ENCODE data around the gene CDHR3.
A peak's percentile ranks its signal among the peaks of the same experiment; 100 is the strongest.

The CDHR3 gene

DNA sequence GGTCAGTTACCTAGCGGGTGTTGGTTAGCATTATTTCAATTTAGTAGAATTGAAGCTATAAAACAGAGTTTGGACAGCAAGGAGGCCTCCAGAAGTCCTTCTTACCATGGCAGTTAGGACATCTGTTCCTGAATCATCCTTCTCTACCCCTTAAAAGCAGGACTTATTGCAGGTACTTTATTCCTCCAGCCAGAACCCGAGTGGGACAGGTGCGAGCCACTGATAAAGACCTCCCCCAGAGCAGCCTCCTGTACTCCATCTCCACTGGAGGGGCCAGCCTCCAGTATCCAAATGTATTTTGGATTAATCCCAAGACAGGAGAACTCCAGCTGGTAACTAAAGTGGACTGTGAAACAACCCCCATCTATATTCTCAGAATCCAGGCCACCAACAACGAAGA lies 54.6 kb downstream of the CDHR3 start:
- H3K4me3 ChIP-seq (ENCODE audit: low read length) = no peak overlapping the region
- no peak for DNase-seq (ENCODE audit: low read depth, low spot score)

DNA sequence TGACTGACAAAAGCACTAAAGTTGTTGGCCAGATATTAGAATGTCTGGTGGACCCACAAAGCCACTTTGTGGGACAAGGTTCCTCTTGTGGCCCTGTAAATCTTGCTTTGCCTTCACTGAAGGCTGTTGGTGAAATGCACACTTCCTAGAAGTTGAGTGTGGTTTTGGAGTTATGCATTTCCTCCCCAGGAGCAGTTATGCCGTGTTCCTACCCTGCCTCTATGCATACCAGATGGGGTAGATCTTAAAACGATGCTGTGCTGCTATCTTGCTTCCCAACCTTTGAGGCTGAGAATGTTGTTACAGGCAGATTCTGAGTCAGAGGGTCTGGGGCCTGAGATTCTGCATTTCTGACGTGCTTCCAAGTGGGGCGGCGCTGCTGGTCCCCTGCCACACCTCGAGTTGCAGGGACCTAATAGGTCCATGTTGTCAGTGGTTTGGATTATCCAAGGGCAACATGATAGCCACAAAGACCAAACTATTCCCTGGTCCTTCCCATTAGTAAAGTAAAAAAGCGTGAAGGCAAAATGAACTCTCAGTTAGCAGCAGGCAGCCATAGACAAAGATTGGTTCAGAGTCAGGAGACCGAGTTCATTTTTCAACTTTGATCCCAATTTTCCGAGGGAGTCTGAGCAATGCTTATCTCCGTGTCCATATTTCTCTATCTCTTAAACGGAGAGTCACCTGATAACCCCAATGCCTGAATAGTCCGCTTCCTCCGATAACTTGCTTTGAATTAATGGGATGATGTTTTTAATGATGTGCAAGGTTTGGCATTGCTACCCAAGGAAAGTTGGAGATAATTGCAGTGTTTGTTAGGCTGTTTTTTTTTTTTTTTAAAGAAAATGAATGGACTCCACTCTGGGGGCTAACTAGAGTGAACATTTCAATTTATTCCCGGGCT lies 55.8 kb downstream of the CDHR3 start:
- H3K4me3 ChIP-seq (ENCODE audit: low read length) = no peak overlapping the region
- DNase-seq (ENCODE audit: low read depth, low spot score) = no peak

DNA sequence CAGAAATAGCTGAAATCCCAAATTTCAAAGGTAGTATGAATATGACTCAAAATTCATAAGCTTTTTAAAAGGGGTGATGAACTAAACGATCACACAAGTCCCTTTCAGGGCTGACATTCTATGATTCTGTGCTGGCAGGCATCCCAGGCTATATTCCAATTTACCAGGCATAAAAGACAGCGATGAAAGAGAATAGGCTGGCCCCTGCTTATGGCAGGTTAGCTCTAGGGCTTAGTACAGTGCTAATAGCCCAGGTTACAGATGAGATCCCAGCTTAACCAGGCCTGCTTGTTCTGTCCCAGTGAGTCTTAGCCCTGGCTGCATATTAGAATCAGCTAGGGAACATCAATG lies 56.4 kb downstream of the CDHR3 start:
- DNase-seq (ENCODE audit: low read depth, low spot score) = no peak
- no peak overlapping the region for H3K4me3 ChIP-seq (ENCODE audit: low read length)

DNA sequence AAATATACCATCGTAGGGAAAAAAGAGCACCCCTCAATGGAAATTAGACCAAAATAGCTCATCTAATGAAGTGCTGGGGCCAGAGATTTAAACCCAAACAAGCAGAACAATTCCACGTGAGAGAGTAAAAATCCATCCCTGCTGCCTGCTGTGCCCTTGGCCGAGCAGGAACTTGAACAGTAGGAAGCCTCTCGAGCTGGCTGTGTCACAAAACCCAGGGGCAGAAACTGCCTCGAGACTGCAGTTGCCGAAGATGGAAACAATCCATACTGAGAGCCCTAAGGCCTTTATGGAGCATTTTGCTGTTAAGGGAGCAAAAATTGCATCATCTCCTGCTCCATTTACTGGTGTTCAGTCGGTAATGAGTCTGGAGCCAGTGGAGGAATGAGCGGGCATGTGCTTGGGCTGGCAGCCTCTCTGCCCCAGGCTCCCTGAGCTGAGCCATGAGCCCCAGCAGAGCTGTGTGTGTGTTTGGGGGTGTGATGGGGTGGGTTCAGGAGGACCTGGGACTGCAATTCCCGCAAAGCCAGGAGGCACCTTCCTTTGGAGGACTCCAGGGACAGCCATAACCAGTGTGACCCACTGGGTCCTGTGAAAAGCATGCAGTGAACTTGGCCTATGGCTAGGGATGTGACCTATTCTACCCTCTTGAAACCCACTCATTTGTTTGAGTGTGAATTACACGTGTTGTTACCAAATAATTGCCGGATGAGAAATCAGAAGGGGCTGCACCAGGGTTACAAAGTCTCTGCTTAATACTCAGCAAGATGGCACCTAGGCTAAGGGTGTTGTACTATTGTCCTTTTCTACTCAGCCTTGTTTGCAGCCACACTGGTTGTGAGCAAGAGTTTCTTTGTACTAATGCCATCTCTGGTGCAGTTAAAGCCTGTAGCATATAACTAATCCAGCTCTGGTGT lies 58.3 kb downstream of the CDHR3 start:
- DNase-seq (ENCODE audit: low read depth, low spot score) = no peak
- no peak overlapping the region for H3K4me3 ChIP-seq (ENCODE audit: low read length)

DNA sequence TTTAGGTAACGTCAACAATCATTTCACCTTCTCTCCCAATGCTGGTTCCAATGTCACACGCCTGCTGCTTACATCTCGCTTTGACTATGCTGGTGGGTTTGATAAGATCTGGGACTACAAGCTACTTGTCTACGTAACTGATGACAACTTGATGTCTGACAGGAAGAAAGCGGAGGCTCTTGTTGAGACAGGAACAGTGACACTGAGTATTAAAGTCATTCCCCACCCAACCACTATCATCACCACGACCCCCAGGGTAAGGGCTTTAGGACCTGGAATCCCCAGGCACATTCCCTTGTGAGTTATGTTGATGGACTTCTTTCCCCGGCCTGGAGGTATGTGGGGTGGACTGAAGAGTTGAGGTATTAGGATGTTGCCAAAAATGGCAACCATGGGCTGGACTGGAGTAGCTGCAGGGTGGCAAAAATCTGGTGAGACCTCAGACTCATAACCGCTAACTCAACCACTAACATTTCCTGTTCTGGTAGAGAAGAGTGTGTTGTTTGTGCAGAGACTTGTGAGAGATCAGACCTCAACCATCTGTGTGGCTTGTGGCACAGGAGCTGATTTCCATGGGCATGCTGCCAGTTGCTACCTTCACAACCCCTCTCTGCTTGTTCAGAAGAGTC lies 59.2 kb downstream of the CDHR3 start:
- no peak overlapping the region for H3K4me3 ChIP-seq (ENCODE audit: low read length)
- peak; percentile 93 for DNase-seq (ENCODE audit: low read depth, low spot score)

DNA sequence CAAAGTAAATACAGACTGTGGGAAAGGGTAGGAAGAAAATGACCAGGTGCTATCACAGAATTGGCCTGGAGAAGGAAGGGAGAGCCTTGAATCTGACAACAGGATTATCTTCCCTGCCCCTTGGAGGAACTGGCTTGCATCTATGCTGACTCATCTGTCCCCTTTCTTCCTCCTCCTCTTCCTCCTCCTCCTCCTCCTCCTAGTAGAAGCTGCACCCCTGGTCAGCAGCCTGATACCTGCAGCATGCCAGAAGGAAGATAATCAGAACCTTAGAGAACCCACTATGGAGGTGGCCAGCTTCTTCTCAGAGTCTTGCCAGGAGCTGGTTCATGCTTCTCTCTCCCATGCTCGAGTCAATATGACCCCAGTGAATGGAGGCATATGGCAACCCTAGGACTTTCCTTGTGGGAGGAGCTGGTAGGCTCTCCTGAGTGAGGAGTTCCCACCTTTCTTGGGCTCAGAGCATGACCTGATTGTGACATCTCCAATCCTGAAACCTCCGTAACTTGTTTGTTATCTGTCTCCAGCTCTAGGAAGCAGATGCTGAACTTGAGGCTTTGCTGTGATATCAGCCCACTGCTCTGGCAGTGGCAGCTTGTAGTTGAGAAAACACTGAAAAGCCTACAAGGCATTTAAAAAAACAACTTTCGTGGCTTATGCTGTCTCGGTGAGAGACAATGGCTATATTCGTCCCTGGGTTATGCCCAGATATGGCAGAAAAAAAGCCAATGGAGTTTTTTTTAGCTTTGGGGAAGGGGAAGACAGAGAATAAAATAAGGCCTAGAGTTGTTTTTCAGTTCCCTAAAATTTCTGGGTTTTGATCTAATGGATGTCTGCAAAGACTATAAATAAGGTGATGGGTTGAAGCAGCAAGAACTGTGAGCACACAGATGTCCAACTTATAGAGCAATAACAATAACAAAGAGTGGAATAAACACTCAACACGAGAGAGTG lies 60.6 kb downstream of the CDHR3 start:
- no peak overlapping the region for H3K4me3 ChIP-seq (ENCODE audit: low read length)
- DNase-seq (ENCODE audit: low read depth, low spot score) = no peak

DNA sequence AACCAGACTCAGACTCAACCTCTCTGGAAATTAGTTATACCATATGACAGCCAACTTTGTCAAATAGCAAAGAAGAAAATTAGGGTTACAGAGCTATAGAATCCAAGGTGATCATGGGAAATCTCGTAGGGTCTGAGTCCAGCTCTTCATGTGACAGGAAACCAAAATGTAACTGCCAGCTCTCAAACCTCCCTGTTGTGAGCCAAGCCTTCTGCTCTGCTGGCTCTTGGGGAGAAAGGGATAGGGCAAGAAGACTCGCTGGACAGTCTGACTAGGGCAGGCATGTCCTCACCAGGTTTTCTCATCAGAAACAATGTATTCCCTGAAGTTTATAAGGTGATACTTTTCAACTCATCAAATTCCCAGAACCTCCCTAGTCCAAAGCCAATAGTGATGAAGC lies 63.0 kb downstream of the CDHR3 start:
- DNase-seq (ENCODE audit: low read depth, low spot score) = no peak
- H3K4me3 ChIP-seq (ENCODE audit: low read length) = no peak overlapping the region

DNA sequence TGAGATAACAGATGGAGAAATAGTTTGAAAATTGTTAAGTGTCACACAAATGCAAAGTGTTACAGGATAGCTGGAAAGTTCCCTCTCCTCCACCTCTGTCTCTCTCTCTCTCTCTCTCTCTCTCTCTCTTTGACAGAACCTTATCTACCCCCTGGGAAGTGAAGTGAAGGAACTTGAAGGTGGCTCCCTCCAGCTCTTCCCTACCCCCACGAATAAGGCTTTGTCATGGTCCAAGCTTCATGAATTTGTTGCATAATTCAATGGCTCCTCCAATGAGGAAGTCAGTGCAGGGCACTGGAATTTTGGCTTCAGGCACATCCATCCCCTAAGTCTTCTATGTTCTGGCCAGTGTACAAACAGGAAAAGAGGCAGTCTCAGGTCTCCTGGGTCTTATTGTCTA lies 66.4 kb downstream of the CDHR3 start:
- no peak overlapping the region for H3K4me3 ChIP-seq (ENCODE audit: low read length)
- DNase-seq (ENCODE audit: low read depth, low spot score) = no peak

DNA sequence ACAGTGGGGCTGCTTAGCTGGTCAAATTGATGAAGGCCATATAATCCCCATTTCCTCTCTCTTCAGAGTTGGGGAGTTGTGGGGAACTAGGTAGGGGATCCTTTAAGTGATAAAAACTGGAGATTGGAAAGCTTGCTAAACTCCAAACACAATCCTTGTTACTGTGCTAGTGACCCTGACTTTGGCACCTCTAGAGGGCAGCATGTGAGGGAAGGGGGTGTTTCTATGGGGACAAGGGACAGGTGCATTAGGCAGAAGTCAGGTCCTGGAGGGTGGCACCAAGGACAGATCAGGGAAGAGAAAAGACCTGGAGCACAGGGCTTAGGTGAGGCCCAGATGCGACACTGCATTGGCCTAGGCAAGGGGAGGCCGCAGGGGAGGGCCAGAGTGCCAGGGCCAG lies 66.9 kb downstream of the CDHR3 start:
- no peak overlapping the region for H3K4me3 ChIP-seq (ENCODE audit: low read length)
- no peak for DNase-seq (ENCODE audit: low read depth, low spot score)

DNA sequence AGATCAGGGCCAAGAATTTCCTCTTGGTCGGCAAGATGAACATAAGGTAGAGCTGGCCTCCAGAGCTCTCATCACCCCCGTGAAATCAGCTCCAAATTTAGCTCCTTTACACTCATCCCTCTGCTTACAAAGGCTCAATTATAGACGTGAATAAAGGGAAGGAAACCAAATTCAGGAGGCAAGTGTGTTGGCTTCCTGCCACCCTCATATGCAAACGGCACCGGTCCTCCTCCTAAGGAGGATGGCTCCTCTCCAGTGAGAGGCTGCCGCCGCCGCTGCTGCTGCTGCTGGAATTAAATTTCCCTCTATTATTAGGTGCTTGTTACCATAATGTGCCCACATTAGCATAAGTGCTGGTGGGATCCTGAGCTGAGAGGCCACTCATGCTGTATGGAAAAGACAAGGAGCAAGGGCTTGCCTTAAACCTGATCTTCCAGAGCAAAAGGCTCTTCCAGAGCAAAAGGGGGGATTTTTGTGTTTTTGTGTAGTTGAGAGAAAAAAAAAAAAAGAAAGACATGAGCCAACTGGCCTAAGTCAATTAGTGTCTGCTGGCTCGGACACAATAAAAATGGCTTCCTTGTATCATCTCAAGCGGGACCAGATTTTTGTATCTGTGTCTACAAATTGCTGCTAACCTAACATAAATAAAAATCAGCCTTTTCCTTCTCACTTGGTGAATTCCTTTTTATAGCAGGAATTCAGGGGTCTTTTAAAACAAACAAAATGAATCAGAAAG lies 68.4 kb downstream of the CDHR3 start:
- no peak overlapping the region for H3K4me3 ChIP-seq (ENCODE audit: low read length)
- no peak for DNase-seq (ENCODE audit: low read depth, low spot score)

DNA sequence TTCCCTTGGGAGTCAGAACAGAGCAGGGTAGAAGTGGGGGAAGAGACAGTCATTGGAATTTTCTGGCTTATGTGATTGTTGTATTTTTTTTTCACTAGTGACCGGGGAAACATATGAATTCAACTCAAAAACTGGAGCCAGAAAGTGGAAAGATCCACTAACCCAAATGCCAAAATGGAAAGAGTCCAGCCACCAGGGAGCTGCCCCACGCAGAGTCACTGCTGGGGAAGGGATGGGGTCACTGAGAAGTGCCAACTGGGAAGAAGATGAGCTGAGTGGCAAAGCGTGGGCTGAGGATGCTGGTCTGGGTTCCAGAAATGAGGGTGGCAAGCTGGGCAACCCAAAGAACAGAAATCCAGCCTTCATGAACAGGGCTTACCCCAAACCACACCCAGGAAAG lies 69.2 kb downstream of the CDHR3 start:
- H3K4me3 ChIP-seq (ENCODE audit: low read length) = no peak overlapping the region

DNA sequence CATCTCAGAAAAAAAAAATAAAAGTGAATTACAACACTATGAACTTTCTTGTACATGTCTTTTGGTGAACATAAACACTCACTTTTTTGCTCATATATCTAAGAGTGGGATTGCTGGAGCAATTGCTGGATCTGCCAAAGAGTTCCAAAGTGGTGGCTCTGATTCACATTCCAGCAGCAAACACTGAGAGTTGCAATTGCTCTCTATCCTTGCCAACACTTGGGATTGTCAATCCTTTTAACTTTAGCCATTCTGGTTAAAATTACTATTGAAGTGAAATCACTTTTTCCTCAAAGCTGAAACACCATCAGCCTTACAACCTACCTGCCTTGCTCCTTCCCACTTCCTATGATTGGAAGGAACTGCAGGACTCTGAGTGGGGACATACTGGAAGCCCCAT lies 70.7 kb downstream of the CDHR3 start:
- no peak overlapping the region for H3K4me3 ChIP-seq (ENCODE audit: low read length)
- DNase-seq (ENCODE audit: low read depth, low spot score) = no peak

More for the DNA sequence above, 69.2 kb downstream of the CDHR3 start:
- DNase-seq (ENCODE audit: low read depth, low spot score) = no peak

DNA sequence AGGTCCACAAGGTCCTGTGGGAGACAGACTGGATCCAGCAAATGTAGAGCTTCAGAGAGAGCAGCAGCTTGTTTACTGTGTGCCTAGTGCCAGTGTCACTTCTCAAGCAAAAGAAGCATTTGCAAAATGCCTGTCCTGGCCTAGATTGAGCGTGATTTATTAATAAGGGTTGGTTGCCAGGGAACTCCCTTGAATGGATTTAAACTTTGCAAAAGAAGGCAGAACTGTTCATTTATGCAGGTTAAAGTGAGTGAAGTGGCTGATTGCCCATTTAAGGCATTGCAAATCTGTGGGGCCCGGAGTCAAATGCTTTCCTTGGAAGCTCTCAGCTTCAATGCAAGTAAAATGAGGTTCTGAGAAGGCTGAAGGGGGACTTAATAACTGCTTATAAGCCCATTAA lies 71.3 kb downstream of the CDHR3 start:
- DNase-seq (ENCODE audit: low read depth, low spot score) = no peak
- no peak overlapping the region for H3K4me3 ChIP-seq (ENCODE audit: low read length)

DNA sequence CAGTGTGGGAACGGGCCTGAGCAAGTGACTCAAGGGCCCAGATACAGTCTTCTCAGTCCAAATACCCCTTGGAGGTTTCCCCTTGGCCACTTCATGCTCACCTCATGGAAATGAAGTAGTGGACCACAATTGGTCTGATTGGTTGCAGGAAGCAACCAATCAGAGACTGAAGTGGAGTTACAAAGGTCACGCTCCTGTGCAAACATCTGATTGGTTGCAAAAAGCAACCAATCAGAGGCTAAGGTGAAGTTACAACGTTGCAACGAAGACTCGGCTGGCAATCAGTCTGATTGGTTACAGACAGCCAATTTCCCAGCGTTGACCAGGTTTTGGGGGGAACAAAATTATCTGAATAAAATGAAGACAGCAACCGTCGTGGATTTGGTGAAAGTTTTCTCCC lies 72.5 kb downstream of the CDHR3 start:
- no peak for DNase-seq (ENCODE audit: low read depth, low spot score)
- no peak overlapping the region for H3K4me3 ChIP-seq (ENCODE audit: low read length)

DNA sequence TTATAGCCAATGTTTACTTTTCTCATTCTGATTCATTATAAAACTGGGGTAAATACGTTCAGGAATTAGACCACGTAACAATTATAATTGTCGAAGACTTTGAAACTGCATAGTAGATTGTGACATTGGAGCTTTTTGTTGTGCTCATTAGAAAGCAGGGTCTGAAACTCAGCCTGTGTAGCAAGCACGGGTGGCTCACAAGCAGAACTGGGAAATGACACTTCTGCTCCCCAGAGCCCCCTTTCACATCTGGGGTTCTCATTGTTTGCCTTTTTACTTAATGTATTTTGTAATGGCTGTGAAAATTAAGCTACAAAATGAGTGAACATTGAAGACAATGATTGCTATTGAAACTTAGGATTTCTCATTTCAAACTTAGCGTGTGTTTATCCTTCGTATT lies 72.9 kb downstream of the CDHR3 start:
- no peak for DNase-seq (ENCODE audit: low read depth, low spot score)
- no peak overlapping the region for H3K4me3 ChIP-seq (ENCODE audit: low read length)

DNA sequence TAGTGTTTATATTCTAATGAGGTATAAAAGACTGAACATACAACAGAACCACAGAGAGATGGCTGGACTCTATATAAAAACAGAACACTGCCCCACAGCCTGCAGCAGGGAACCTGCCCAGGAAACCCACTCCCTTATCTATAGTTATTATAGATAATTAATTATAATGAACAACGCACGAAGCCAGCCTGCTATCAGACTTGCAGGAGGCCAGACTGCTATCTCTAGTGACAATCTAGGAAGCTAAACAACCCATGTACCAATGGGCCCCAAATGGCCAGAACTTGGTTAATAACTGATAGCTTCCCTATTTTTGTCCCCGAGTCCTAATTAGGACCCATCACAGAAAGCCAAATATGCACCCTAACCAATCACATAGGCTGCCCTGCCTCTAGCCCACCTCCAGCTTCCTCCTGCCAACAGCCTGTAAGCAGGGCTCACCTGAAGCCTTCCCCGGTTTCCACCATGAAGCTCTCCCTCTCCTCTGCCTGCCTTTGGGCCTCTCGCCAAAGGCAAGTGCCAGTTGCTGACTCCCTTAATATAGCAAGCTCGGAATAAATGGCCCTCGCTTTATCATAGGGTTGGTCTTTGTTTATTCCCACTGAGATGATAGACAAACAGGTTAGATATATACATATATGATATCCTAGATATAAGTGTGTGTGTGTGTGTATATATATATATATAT lies 74.6 kb downstream of the CDHR3 start:
- DNase-seq (ENCODE audit: low read depth, low spot score) = no peak
- H3K4me3 ChIP-seq (ENCODE audit: low read length) = no peak overlapping the region

DNA sequence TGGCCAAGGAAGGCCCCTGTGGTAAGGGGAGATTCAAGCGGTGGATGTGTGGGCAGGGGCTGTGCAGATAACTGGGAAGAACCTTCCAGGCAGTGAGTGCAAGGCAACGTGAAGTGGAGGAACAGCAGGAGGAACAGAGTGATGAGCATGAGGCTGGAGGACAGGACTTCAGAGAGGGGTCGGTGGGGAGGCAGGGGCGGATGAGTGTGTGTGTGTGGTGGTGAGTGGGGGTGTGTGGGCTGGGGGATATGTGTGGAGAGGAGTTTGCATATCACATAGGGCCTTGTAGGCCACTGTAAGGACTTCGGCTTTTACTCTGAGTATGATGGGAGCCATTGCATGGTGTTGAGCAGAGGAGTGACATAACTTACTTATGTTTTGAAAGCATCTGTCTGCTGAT lies 75.2 kb downstream of the CDHR3 start:
- no peak overlapping the region for H3K4me3 ChIP-seq (ENCODE audit: low read length)
- DNase-seq (ENCODE audit: low read depth, low spot score) = no peak

DNA sequence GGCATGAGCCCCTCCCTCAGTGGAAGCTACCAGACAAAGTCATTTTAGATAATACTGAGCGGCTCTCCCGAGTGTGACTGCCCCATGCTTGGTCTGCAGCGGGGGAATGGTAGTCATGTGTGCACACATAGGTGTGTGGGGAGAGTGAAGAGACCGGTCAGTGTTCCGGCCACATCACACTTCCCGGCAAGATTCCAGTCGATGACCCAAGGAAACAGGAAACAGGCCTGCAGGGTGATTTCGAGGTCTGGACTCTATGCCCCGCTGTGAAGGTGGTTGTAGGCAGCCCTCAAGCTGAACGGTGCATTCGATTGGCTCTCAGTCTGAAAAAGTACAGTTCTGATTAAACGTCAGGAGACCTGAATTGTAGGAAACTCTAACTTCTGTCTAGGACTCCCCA lies 75.9 kb downstream of the CDHR3 start:
- H3K4me3 ChIP-seq (ENCODE audit: low read length) = no peak overlapping the region
- no peak for DNase-seq (ENCODE audit: low read depth, low spot score)
